SIG-M5 treated with dmso at 0.1 percent for 504 hours (cell line): ENCODE measurements around the gene RREB1.
A peak's percentile ranks its signal among the peaks of the same experiment; 100 is the strongest.
"Not testable (repeated sequence)": the region's sequence is repeated elsewhere in the genome, so short reads cannot be mapped to it uniquely, and the experiment has no call there.

Source experiments
- DNase-seq: peaks from one replicate; lab custom pipeline; 2025; ENCODE audit not compliant: unreplicated experiment; lab: John Stamatoyannopoulos, UW

Gene RREB1

DNA sequence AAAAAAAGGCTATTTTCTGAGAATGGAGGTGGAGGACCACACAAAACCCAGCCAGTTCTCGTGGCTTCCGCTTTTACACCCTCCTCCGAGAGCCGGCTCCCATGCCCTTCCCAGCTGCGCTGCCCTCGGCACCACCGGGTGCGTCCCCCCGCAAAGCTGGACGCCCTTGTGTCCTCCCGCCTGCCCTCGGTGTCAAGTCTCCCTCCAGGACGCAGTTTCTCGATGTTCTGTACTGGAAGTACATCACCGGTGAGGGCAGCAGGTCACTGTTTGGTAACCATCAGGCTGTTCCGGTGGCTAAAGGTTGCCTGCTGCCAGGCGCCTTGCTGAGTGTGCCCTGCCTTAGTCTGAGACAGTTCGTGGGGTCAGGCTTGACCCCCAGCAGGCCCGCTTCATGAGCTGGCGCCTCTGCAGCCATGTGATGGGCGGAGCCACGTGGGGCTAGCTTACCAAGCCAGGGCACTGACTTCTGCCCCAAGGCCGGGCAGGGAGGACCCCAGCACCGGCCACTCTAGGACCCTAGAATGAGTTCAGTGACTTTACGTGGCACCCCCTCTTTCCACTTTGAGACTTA is 34.6 kb downstream of the RREB1 start:
- DNase-seq: no peak

DNA sequence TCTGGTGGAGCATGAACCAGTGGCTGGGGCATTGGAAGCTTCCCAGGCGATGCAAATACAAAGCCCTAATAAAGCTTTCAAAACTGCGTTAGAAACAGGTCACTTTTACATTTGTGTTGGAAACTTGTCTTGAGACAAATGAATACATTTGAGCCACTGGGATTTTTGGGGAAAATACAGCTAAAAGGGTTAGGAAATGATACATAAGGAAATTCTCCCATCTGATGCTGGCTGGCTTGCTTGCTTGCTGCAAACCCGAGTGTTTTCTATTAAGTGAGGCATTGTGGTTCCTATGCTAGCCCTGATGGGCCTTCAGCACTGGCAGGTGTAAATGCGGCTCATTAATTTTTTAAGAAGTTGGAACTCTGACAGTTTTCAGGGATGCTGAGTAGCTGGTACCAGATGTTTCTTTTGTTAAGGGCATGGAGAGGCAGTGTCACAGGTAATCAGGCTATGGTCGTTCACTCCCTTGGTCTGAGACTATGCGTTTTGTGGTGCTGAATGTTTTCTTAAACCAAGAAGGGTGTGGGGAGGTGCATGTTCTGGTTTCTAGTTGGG is 35.2 kb downstream of the RREB1 start:
- DNase-seq: no peak

DNA sequence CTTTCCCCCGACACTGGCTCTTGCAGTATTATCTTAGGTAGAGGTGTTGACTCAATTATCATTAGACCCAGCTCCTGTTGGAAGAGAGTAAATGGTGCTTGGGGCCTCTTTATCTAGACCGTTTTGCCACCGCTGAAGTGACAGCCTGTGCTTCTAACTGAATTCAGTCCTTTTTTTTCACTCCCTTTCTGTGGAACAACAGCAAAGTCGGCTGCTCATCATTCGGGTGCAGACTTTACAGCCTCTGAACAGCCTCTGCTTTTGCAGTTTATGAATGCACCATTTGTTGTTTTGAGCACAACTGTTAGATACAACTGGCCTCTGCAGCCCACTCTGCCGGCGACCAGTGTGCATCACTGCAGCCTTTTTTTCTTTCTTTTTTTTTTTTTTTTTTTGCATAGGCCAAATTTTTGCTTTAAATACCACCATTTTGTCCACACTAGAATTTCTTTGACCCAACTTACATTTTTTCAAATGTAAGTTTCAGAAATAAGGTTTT is 35.8 kb downstream of the RREB1 start:
- peak; percentile 46 for DNase-seq

DNA sequence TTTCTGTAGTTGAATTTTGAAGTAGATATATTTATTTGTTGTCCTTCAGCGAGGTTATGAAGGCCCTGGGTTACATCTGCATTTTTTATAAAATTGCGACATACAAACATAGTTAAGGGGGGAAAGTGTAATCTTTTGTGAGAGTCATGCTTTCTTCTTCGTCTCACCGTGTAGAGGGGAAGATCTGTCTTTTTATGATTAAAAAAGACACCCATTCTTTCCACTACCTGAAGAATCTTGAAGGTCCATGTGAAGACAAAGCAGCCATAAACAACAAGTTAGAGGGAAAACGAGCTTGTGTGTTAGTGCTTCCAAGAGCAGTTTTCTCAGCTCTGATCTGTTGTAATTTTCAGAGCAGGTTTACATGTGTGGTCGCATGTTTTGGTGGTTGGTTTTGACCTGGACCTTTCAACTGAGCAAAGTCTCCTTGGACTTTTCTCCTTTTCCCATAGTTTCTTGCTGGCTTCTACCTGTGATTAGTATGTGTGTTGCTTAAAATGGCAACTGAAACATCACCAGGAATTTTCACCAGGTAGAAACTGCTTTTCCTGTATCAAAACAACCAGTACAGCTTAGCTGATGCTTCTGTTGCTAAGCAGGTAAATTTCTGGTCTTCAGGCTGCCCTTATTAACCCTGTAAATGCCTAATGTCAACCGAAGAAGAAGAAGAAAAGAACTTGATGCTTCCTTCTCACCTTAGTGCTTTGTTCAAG is 37.3 kb downstream of the RREB1 start:
- DNase-seq: peak; percentile 46

DNA sequence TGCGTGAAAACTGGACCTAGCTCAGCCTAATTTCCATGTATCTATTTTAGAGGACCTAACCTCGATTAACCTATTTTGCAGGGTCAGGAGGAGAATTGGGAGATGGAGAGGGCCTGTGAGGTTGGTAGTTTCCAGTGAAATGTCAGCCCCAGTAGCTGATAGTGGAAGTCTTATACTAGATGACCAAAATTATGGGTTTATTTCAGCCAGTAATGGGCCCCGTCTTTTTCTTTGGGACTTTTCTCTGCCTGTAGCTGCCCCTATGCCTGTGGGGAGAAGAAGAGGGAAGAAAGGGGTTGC is 37.8 kb downstream of the RREB1 start:
- no peak for DNase-seq

DNA sequence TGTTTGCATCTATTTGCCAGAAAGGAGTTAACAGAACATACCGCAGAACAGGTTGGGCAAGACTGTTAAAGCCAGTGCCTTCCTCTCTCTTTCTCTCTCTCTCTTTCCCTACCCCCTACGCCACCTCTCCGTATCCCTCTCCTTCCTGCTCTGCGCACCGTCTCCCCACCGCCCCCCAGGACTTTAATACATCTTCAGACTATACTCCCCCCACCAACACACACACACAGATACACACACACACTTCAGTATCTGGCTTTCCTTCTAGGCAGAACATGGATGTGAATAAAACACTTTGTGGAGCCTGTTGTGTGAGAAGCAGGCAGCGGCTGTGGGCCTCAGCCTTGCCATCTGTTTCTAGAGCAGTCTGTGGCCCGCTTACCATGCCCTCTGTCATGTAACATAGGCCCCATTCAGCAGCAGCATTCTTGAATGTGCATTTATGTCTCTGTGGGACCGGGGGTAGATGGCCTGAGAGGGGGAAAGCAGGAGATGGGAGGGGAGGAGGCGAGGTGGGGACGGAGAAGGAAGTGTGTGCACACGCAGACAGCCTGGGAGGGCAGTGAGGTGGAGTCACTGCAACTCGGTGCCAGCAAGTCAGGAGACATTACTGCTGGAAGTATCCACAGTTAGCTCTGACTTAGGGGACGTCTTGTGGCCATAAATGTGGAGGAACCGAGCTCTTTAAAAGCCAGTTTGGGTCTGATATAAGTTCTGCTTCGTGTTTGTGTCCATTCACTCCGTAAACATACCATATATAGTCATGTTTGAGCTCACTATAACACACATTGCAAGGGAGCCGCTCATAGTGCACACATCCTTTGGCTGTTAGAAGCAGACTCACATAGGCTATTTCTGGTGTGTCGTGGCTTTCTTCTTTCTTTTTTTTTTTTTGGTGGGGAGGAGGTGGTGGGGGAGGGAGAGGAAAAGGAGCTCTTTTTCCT is 38.4 kb downstream of the RREB1 start:
- peak; percentile 94 for DNase-seq

DNA sequence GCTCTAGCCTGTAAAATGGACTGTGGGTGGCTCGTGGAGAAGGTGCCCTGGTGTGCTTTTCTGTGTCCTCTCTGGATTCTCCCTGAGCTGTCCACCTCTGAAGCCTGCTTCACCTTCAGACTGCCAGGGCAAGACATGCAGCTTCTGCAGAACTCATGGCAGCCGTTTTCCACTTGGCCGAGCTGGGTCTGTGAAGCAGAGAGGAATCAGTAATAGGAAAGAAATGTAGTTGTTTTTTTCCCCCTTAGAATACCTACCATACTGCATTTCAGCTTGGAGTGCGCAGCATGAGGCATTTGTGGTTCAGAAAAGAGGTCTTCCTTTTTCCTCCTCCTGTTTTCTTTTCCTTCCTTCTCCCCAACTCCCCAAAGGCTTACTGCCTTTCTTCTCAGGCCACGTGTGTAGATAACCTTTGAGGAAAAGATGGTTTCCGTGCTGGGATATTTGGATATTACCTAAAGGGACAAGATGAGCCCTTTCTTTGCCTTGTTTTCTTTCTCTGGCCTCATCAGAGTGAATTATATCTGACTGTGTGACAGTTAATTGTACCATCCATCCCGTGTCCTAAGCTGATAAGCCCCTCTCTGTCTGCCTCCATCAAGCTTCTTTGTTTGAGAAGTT is 39.4 kb downstream of the RREB1 start:
- DNase-seq: no peak

DNA sequence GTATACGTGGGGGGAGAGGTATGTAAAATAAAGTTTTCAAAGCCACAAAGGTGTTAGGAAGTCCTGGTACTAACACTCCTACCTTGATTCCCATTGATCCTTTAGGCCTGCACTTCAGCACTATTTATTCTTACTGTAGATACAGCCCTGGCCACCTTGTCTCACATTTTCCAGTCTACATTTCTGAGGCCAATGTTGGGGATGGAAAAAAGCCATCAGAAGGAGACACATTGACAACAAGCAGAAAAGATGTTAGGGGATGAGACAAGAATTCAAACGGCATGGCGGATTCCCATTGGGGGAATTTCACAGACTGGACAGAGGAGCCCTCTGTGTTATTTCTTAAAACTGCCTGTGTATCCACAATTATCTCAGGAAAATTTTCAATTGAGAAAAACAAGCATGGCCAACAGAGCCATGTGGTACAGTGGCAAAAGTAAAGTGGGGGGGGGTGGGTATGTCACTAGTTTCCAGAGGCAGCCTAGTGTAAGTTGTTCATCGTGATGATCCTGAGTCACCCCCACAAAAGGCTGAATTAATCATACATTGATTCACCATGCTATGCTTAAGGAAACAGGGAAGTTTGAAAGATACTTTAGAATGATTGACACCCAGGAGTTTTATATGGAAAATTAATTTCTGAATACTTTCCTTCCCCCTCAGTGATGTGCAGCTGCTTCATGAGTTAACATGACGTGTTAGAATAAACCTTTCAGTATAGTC is 40.5 kb downstream of the RREB1 start:
- no peak for DNase-seq

DNA sequence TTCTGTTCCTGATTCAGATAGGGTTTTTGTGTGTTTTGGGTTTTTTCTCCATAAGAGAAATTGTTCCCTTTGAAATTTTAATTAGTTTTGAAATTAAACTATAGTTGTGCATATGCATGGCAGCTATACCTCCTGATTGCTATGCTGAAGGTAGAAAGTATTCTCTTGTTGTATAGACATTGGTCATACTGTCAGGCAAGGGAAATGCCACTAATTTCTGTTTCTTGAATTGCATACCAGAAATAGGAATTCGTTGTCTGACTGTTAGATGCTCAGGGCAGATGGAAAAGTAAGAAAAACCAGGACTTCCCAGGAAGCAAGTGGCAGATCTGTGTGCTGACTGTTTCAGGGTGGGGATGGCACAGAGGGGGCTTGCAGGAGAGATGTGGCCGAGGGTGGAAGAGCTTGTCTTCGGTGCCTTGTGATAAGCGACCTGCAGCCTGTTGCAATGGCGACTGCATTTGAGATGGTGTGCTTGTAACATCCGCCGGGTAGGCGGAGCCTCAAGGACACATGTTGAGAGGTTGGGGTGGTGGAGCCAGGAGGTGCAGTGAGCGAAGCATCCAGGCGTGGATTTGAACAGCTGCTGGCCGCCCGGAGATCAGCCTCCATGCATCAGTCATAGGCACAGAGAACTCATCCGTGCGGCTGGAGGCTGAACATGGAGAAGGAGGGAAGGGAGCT is 42.8 kb downstream of the RREB1 start:
- peak; percentile 60 for DNase-seq

DNA sequence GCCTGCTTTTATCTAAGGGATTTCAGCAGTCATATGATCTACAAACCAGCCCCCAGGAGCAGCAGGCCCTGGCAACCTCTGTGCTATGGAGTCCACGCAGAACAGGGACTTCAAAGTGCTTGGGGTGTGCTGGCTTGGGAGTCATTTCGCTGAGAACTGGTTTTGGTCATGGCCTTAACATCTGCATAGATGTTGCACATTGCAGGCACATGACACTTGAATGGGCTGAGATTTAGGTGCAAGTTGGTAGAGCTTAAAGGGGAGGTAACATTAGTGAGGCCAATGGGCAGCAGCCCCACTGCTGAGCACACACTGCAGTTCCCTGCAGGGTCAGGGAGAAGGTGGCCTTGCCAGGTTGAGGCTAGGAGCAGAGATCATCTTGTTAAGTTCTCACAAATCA is 43.6 kb downstream of the RREB1 start:
- DNase-seq: no peak

DNA sequence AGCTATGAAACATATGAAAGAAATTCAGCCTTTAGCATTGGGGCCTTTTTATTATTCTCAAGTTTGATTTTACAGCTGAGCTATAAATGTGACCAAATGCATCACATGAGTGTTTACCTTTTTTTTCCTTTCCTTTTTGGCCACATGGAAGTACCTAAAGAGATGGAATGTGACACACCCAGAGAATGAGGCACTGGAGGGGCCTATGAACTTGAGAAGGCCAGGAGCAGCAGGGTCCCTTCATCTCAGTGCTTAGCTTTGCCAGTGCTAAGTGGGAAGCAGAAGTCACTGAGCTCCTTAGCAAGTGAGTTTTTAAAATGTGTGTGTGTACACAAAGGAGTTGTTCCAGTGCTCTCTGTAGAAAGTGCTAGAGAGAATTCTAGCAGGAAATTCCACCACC is 44.7 kb downstream of the RREB1 start:
- no peak for DNase-seq

DNA sequence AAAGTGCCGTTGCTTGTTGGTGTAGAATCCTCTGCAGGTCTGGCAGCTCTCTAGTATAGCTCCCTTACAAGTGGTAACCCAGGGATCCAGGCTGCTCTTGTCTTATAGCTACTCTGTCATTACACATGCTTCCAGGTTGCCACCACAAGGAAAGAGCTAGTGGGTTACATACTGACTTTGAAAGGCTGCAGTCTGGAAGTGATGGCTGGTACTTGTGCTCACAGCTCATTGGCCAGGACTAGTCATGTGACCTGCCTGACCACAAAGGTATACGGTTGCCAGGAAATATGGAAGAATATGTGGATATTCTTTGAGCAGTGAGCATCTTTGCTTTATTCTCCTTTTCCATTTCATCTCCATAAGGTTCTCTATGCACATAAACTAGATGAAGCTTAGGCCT is 46.0 kb downstream of the RREB1 start:
- DNase-seq: no peak

DNA sequence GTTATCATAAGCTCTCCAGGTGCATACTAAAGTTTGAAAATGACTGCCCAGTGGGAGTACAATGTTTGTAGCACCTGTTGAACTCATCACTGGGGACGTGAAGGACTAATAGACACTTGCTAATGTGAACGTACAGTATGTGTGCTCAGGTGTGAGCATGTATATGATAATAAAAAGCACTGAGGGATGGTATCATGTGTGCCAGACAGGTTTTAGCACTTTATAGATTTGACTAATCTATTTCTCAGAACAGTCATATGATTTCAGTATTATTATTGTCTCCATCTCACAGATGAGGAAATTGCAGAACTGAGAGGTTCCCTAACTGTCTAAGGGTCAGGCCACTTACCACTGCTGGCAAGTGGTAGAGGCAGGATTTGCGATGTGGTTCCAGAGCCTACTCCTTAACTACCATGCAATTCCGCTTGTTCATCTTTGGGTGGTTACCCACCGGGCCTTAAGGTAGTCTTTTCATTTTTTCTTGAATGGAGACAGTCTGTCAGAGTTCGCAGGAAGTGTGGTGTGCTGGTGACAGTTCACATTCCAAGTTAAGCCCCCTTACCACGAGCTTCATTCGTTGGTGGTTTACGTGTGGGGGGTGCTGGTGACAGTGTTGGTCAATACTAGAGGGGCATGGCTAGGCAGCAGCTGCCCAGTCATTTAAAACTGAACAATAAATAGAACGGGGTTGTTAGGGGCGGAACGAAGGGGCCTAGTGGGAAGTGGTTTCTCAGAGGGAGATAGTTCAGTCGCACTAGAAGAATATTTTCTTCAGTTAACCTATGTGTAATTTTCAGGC is 46.8 kb downstream of the RREB1 start:
- peak; percentile 95 for DNase-seq

DNA sequence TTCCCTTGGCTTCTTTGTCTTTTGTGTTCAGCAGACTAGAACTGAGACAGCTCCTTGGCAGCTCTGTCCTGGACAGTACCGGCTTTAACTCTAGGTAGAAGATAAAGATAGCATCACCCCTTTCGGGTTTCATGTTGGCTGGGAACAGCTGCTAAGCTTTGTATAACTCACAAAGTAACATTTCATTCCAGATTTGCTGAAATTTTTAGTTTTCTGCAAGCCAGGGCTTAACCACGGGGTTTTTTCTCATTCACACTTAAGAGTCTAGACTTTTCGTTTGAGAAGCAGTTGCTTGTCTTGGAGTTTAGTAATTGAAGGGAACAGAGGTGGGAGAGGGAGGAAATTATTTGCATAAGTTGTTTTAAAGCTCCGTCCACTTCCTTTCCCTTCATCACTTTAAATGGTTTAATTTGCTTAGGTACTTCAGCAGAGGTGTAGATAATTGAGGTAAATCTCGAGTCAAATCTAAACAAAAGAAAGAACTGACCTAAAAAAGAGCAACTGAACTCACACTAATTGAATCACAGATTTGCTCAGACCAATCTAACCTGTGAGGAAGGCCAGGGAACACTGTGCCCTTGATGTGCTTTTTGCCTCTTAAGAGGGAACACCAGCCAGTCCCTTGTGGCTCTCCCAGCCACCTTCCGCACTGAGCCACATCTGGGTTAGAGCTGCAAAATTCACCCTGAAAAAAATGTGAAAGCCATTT is 48.3 kb downstream of the RREB1 start:
- no peak for DNase-seq

DNA sequence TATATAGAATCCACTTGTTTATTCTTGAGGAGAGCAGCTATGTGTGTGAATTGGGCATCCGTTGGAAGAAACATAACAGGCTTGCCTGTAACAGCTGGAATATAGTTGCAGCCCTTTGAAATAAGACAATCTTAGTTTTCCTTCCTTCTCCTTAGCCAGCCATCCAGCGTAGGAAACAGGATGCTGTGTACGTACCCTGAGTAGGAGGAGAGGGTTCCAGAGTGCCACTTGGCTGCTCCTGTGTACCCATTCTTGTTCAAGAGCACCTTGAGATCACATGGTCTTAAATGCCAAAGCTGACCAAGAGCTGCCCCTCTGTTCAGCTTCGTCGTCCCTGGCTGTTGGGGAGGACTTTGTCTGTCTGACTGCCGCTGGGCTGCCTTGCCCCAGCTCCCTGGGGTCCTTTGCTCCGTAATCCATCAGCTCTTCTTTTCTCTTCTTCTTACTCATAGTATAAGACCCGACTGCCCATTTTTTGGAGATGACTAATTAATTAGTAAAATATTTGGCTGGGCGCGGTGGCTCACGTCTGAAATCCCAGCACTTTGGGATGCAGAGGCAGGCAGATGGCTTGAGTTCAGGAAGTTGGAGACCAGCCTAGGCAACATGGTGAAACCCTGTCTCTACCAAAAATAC is 49.0 kb downstream of the RREB1 start:
- DNase-seq: no peak

DNA sequence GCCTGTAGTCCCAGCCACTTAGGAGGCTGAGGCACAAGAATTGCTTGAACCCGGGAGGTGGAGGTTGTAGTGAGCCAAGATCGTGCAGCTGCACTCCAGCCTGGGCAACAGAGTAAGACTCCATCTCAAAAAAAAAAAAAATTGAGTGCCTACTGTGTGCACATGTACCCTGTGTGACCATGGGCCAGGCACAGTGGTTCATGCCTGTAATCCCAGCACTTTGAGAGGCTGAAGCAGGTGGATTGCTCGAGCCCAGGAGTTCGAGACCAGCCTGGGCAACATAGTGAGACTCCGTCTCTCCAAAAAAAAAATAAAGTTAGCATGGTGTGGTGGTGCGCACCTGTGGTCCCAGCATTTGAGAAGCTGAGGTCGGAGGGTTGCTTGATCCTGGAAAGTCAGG is 49.5 kb downstream of the RREB1 start:
- DNase-seq: not testable (repeated sequence)

DNA sequence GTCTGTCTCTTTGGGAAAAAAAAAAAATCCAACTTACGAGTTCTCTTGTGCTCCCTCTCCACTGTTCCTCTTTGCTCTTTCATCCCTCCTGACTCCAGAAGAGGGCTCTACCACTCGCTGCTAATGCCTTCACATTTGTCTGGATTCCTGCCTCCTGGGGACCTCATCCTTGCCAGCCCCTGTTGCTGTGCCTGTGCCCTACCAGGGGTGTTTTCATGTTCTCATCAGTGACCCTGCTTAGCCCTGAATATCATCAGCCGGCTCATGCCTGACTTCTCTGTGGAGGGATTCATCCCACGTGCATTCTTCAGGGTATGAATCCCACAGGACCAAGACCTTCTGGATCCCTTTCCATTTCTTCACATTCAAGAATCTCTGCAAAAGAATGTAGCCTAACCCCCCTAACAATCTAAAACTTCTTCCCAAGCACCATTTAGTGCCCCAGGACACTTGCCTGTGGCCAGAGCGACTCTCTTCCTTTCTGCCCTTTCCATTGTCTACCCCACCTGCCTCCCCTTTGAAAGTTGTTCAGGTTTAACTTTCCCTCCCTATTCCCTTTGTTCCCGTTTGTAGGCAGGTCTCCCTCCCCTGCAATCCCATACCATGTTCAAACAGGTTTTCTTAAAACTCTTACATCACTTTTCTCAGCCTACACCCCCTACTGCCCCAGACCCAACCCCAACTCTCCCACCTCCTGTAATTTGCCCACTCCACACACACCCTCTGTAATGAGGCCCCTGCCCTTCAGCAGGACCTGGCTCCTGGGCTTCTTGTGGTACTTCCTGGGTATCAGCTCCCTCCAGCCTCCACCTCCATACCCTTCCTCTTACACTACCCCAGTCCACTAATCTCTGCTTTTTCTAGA is 50.2 kb downstream of the RREB1 start:
- DNase-seq: peak; percentile 14
